Astrocyte (in vitro differentiated cells and primary cell): ENCODE measurements around the gene LSM12. TPM values are rescaled to one million over a fixed set of nuclear protein-coding genes. Genes with fewer than 3 reads are reported as not detected.

ENCODE experiments used
- DNase-seq: peaks from one replicate; pipeline ENCODE4 v3.0.0-alpha.2; 2010; ENCODE audit warnings: low read depth
- FAIRE-seq: peaks from 2 replicates; lab custom pipeline; 2011; peaks lifted over from hg19 to GRCh38; lab: Jason Lieb, UNC
- H2AFZ ChIP-seq: 2 replicates; pipeline ENCODE4 v1.6.0; 2012; ENCODE audit warnings: low read depth, low read length, inconsistent platforms
- H3K27ac ChIP-seq: 2 replicates; pipeline ENCODE4 v1.5.1; 2011; ENCODE audit warnings: low read depth, low read length, inconsistent platforms
- H3K27me3 ChIP-seq: 2 replicates; pipeline ENCODE4 v1.6.0; 2011; ENCODE audit warnings: low read length, inconsistent platforms; ENCODE audit not compliant: insufficient read depth
- H3K36me3 ChIP-seq: 2 replicates; pipeline ENCODE4 v1.5.1; 2011; ENCODE audit warnings: low read length, inconsistent platforms; ENCODE audit not compliant: insufficient read depth
- H3K4me1 ChIP-seq: 2 replicates; pipeline ENCODE4 v1.5.1; 2011; ENCODE audit warnings: low read length, inconsistent platforms; ENCODE audit not compliant: insufficient read depth
- H3K4me2 ChIP-seq: 2 replicates; pipeline ENCODE4 v1.6.0; 2012; ENCODE audit warnings: low read length, inconsistent platforms
- H3K4me3 ChIP-seq: 2 replicates; pipeline ENCODE4 v1.5.1; 2011; ENCODE audit warnings: low read depth, mild to moderate bottlenecking, low read length, inconsistent platforms; ENCODE audit not compliant: insufficient read depth
- H3K79me2 ChIP-seq: 2 replicates; pipeline ENCODE4 v1.6.0; 2012; ENCODE audit warnings: mild to moderate bottlenecking, low read length, inconsistent platforms; ENCODE audit not compliant: insufficient read depth
- H3K9ac ChIP-seq: 2 replicates; pipeline ENCODE4 v1.6.0; 2012; ENCODE audit warnings: mild to moderate bottlenecking, low read length, inconsistent platforms
- H3K9me3 ChIP-seq: 2 replicates; pipeline ENCODE4 v1.5.1; 2012; ENCODE audit warnings: low read depth, mild to moderate bottlenecking, low read length, inconsistent platforms; ENCODE audit not compliant: insufficient read depth
- H4K20me1 ChIP-seq: 2 replicates; pipeline ENCODE4 v1.6.0; 2012; ENCODE audit warnings: low read length, inconsistent platforms; ENCODE audit not compliant: insufficient read depth
- H3K27ac Mint-ChIP-seq: one replicate; pipeline ENCODE4 v1.8.0; 2021; ENCODE audit warnings: mild to moderate bottlenecking, mixed read lengths; ENCODE audit not compliant: unreplicated experiment
- H3K27me3 Mint-ChIP-seq: one replicate; pipeline ENCODE4 v1.8.0; 2021; ENCODE audit warnings: low read depth, mixed read lengths; ENCODE audit not compliant: unreplicated experiment
- H3K36me3 Mint-ChIP-seq: one replicate; pipeline ENCODE4 v1.8.0; 2021; ENCODE audit warnings: low read depth, mixed read lengths; ENCODE audit not compliant: unreplicated experiment
- H3K4me1 Mint-ChIP-seq: one replicate; pipeline ENCODE4 v1.8.0; 2021; ENCODE audit warnings: low read depth, mixed read lengths; ENCODE audit not compliant: unreplicated experiment
- H3K4me3 Mint-ChIP-seq: one replicate; pipeline ENCODE4 v1.8.0; 2021; ENCODE audit warnings: mild to moderate bottlenecking, moderate library complexity, mixed read lengths; ENCODE audit not compliant: unreplicated experiment
- H3K9me3 Mint-ChIP-seq: one replicate; pipeline ENCODE4 v1.8.0; 2021; ENCODE audit warnings: mild to moderate bottlenecking, mixed read lengths; ENCODE audit not compliant: unreplicated experiment
- CTCF ChIP-seq: IDR thresholded peaks from 2 replicates; pipeline ENCODE4 v1.5.1; 2011; ENCODE audit warnings: low read depth, mild to moderate bottlenecking, inconsistent platforms, low read length, moderate library complexity; ENCODE audit not compliant: insufficient read depth
- EZH2 ChIP-seq: IDR thresholded peaks from 2 replicates; pipeline ENCODE4 v1.6.1; 2012; ENCODE audit warnings: mild to moderate bottlenecking, low read length, inconsistent platforms; ENCODE audit not compliant: insufficient read depth
- total RNA-seq: library from RNA; stranded (reverse); gene quantifications from 2 replicates; pipeline ENCODE4 v1.2.1, GENCODE V29; 2021

The LSM12 gene
- total RNA-seq, 1 donor from 2014 or later = 90.5 TPM

- no peak overlapping the region for H3K27ac Mint-ChIP-seq
- Histone ChIP-seq H3K27ac (no peak overlapping the region), H3K9me3 (no peaks in the 10 kb centered on the region), H3K27me3 (no peaks in the 10 kb centered on the region), H3K4me1 (peaks cover 16% of the 10 kb centered on the region), H2AFZ (no peak overlapping the region), H3K79me2 (no peaks in the 10 kb centered on the region), H4K20me1 (peaks cover 13% of the 10 kb centered on the region), H3K4me2 (no peak overlapping the region), H3K36me3 (no peaks in the 10 kb centered on the region), H3K4me3 (no peak overlapping the region), H3K9ac (no peak overlapping the region)
- no peaks in the 10 kb centered on the region for H3K9me3 Mint-ChIP-seq
- H3K27me3 Mint-ChIP-seq = no peaks in the 10 kb centered on the region
- DNase-seq = no peak
- no peak for TF ChIP-seq EZH2
- H3K4me1 Mint-ChIP-seq = peaks cover 10% of the 10 kb centered on the region
- no peak overlapping the region for H3K4me3 Mint-ChIP-seq
- H3K36me3 Mint-ChIP-seq = peaks cover 6% of the 10 kb centered on the region
- FAIRE-seq = no peak
Observed at GRCh38 chr17:44011876-44012275, 54.6 kb downstream of the LSM12 start.

GRCh38 chr17:44010966-44011647, 55.4 kb downstream of the LSM12 start:
- no peak for TF ChIP-seq CTCF
- no peak for TF ChIP-seq EZH2
- H3K4me3 Mint-ChIP-seq = peak overlapping the region; percentile 34
- Histone ChIP-seq H3K9ac (no peak overlapping the region), H4K20me1 (peaks cover 13% of the 10 kb centered on the region), H3K4me3 (no peak overlapping the region), H3K9me3 (no peaks in the 10 kb centered on the region), H3K27ac (no peak overlapping the region), H2AFZ (no peak overlapping the region), H3K4me2 (no peak overlapping the region), H3K4me1 (peaks cover 20% of the 10 kb centered on the region), H3K27me3 (peaks cover 2% of the 10 kb centered on the region), H3K79me2 (no peaks in the 10 kb centered on the region), H3K36me3 (no peaks in the 10 kb centered on the region)
- H3K36me3 Mint-ChIP-seq = peaks cover 6% of the 10 kb centered on the region
- no peak for DNase-seq
- peaks cover 3% of the 10 kb centered on the region for H3K27me3 Mint-ChIP-seq
- no peak overlapping the region for H3K27ac Mint-ChIP-seq
- no peaks in the 10 kb centered on the region for H3K9me3 Mint-ChIP-seq
- peaks cover 10% of the 10 kb centered on the region for H3K4me1 Mint-ChIP-seq
- no peak for FAIRE-seq

- peak overlapping the region; percentile 96 for H3K4me2 ChIP-seq
Observed at GRCh38 chr17:44008205-44008909, 58.1 kb downstream of the LSM12 start.

More at GRCh38 chr17:44008205-44008909, 58.1 kb downstream of the LSM12 start:
- peak overlapping the region; percentile 86 for H3K4me3 Mint-ChIP-seq
- no peaks in the 10 kb centered on the region for H3K9me3 Mint-ChIP-seq
- no peaks in the 10 kb centered on the region for H3K79me2 ChIP-seq
- peaks cover 9% of the 10 kb centered on the region for H3K27me3 Mint-ChIP-seq
- no peaks in the 10 kb centered on the region for H3K9me3 ChIP-seq
- DNase-seq (no peak), FAIRE-seq (no peak)
- no peak overlapping the region for H2AFZ ChIP-seq
- peak overlapping the region; percentile 76 for H3K4me3 ChIP-seq
- peaks cover 6% of the 10 kb centered on the region for H3K36me3 Mint-ChIP-seq
- peaks cover 13% of the 10 kb centered on the region for H4K20me1 ChIP-seq
- H3K27me3 ChIP-seq = peaks cover 19% of the 10 kb centered on the region
- TF ChIP-seq EZH2 (no peak), CTCF (no peak)
- no peaks in the 10 kb centered on the region for H3K36me3 ChIP-seq
- peaks cover 26% of the 10 kb centered on the region for H3K4me1 ChIP-seq
- peak overlapping the region; percentile 91 for H3K27ac Mint-ChIP-seq
- H3K9ac ChIP-seq = peak overlapping the region; percentile 78
- H3K27ac ChIP-seq = no peak overlapping the region
- peaks cover 7% of the 10 kb centered on the region for H3K4me1 Mint-ChIP-seq
